Mucosa of rectum (tissue), 2 donors: ENCODE data around the gene SNN.

Experiments used
- H3K27ac ChIP-seq, 2 donors: one replicate each; pipeline ENCODE4 v1.7.0; 2013; ENCODE audit warnings: inconsistent platforms in 2 of 2, low read depth in 2 of 2, low read length in 2 of 2
- H3K27me3 ChIP-seq, 2 donors: one replicate each; pipeline ENCODE4 v1.7.0; 2013; ENCODE audit warnings: low read length in 2 of 2; ENCODE audit not compliant: control insufficient read depth in 2 of 2, insufficient read depth in 2 of 2
- H3K36me3 ChIP-seq, 2 donors: one replicate each; pipeline ENCODE4 v1.7.0; 2013; ENCODE audit warnings: low read length in 2 of 2; ENCODE audit not compliant: control insufficient read depth in 2 of 2, insufficient read depth in 2 of 2
- H3K4me1 ChIP-seq, 2 donors: one replicate each; pipeline ENCODE4 v1.7.0; 2013; ENCODE audit warnings: low read length in 2 of 2, mild to moderate bottlenecking in 1 of 2; ENCODE audit not compliant: control insufficient read depth in 2 of 2, insufficient read depth in 2 of 2
- H3K4me3 ChIP-seq, 2 donors: one replicate each; pipeline ENCODE4 v1.7.0; 2013; ENCODE audit warnings: low read length in 2 of 2
- H3K9ac ChIP-seq, 2 donors: one replicate each; pipeline ENCODE4 v1.7.0; 2013; ENCODE audit warnings: low read length in 2 of 2, low read depth in 1 of 2, mild to moderate bottlenecking in 1 of 2
- H3K9me3 ChIP-seq, 2 donors: one replicate each; pipeline ENCODE4 v1.7.0; 2013; ENCODE audit warnings: low read length in 2 of 2; ENCODE audit not compliant: control insufficient read depth in 2 of 2
- donor health status: healthy.
- donor health status: Normal muscosa, but diverticular disease.

The SNN gene

DNA sequence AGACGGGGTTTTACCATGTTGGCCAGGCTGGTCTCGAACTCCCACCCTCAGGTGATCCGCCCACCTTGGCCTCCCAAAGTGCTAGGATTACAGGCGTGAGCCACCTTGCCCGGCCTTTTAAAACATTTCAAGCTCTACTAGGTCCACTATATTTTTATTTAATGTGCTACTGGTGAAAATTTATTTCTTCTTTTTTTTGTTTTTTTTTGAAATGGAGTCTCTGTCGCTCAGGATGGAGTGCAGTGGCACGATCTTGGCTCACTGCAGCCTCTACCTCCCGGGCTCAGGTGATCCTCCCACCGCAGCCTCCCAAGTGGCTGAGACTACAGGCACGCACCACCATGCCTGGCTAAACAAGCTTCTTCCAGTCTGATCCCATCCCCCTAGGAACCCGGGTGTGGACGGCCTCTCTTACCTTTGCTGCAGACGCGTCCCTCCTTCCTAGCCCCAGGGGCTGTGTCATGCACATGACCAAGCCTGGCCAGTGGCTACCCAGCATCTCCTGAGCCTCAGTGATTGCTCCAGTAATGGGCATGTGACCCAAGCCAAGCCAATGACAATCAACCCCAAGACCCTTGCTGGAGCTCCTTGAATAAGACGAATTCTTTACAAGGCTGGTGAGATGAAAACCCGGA lies 41.5 kb upstream of the SNN start:
- no peak overlapping the region for H3K4me3 ChIP-seq
- H3K36me3 ChIP-seq: no peaks in the 10 kb centered on the region
- H3K4me1 ChIP-seq: peaks cover 5 to 6% of the 10 kb centered on the region in 2 donors
- no peak overlapping the region for H3K27ac ChIP-seq
- H3K9me3 ChIP-seq: no peaks in the 10 kb centered on the region
- no peaks in the 10 kb centered on the region for H3K27me3 ChIP-seq
- no peak overlapping the region for H3K9ac ChIP-seq

DNA sequence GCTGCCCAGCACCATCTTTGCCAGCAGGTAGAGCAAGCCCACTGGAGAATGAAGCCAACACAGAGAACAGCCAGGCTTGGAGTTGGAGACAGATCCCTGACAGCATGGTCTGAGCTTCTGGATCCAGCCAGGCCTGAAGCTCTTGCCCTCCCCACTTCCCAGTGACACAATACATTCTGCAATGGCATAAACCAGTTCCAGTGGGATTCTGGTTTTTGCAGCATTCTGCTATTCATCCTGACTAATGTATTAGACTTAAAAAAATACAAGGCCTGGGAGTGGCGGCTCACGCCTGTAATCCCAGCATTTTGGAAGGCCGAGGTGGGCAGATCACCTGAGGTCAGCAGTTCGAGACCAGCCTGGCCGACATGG lies 41.0 kb upstream of the SNN start:
- Histone ChIP-seq H3K9me3 (no peaks in the 10 kb centered on the region), H3K27me3 (no peaks in the 10 kb centered on the region), H3K4me3 (no peak overlapping the region), H3K36me3 (no peaks in the 10 kb centered on the region), H3K4me1 (peaks cover under 1 to 3% of the 10 kb centered on the region in 2 donors), H3K27ac (no peak overlapping the region), H3K9ac (no peak overlapping the region)

DNA sequence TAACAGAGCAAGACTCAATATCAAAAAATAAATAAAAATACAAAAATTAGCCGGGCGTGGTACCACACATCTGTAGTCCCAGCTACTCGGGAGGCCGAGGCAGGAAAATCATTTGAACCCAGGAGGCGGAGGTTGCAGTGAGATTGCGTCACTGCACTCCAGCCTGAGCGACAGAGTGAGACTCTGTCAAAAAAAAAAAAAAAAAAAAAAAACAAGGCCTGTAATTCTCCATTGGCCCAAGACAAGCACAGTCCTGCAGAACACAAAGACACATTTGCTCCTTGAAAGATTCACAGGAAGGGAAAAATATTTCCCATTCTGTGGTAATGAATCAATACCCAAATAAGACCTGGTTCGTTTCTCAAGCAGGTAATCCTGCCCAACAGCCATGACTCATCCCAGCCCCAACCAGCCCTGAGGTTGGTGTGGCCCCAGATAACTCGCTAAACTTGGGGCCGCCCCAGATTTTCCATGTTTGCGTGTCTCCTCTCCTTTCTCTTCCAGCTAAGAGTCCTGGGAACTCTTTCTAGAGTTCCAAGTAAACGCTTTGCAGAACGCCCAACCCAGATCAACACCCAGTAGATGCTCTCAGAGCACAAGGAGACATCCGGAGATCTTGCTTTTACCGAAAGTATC lies 40.3 kb upstream of the SNN start:
- H3K9ac ChIP-seq: no peak overlapping the region
- no peak overlapping the region for H3K4me3 ChIP-seq
- no peak overlapping the region for H3K27ac ChIP-seq
- H3K27me3 ChIP-seq: no peaks in the 10 kb centered on the region
- no peaks in the 10 kb centered on the region for H3K36me3 ChIP-seq
- no peaks in the 10 kb centered on the region for H3K9me3 ChIP-seq
- peaks cover 0 to 5% of the 10 kb centered on the region in 2 donors for H3K4me1 ChIP-seq

DNA sequence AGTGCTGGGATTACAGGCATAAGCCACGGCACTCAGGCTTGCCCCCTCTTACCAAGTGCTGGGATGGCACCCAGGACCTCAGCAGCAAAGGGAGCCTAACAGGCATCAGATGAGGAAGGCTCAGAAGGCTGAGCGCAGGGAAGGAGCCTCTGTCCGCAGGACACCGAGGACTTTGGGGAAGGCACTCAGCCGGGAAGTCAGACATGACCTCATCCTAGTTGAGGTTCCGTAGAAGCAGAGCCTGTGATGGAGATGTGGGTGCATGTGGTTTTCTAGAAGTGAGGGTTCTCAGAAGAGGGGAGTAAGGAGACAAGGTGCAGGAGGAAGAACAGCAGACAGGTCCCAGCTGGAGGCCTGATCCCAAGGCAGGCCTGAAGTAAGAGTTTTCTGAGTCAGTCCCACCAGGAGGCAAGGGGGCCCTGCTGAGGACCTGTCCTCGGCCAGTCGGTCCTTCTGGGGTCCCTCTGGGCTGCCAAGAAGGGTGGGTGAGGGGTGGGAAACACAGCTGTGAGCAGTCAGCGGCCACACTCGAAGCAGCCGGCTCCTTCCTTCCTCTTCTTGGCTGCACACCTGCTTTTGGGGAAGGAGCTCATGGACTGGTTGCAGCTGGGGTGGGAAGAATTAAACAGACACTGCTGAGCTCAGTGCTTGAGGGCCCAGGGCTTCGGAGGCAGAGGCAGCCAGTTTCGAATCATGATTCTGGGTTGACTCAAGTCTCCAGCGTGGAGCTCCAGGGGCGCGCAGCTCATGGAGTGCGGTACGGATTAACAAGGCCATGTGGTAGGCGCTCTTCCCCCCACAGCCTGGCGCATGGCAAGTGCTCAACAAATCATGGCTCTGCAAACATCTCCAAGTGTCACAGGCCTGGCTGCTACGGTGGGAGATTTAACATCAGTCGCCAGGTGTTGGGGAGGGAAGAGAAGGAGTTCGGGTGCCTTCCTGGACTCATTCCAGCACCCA lies 38.9 kb upstream of the SNN start:
- H3K9me3 ChIP-seq: no peaks in the 10 kb centered on the region
- peak overlapping the region in 1 of 2 donors; percentile 47 for H3K9ac ChIP-seq
- H3K27ac ChIP-seq: peak overlapping the region; percentile 47 to 63
- H3K4me3 ChIP-seq: no peak overlapping the region
- H3K27me3 ChIP-seq: no peaks in the 10 kb centered on the region
- no peaks in the 10 kb centered on the region for H3K36me3 ChIP-seq
- H3K4me1 ChIP-seq: peaks cover 3 to 10% of the 10 kb centered on the region in 2 donors

DNA sequence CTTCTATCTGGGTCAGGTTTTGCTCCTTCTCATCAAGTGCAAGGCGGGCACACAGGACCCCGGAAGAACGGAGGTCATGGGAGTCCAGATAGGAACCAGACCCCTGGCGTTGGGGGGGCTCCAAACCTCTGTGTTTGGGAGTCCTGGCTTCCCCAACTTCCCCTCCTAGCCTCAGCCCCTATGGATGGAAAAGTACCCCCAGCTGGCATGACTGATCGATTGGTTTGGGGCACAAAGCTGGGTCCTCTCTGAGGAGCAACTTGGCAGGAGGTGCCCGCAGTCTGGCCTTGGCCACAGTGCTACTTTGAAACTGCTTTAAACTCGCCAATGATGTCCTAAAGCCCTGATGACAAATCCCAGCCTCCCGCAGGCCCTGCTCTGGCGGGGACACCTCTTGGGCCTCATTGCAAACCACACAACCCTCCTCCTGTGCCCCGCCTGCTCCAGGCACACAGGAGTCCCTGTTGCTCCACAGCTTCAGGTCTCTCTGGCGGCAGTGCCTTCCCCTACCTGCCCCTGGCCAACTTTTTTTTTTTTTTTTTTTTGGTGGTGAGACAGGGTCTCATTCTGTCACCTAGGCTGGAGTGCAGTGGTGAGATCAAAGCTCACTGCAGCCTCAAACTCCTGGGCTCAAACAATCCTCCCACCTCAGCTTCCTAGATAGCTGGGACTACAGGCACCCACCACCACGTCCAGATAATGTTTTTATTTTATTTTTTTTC lies 38.0 kb upstream of the SNN start:
- H3K4me3 ChIP-seq: no peak overlapping the region
- peaks cover 7 to 13% of the 10 kb centered on the region in 2 donors for H3K4me1 ChIP-seq
- no peaks in the 10 kb centered on the region for H3K27me3 ChIP-seq
- no peaks in the 10 kb centered on the region for H3K36me3 ChIP-seq
- no peaks in the 10 kb centered on the region for H3K9me3 ChIP-seq
- H3K9ac ChIP-seq: peak overlapping the region in 1 of 2 donors; percentile 6
- peak overlapping the region; percentile 47 to 63 for H3K27ac ChIP-seq

DNA sequence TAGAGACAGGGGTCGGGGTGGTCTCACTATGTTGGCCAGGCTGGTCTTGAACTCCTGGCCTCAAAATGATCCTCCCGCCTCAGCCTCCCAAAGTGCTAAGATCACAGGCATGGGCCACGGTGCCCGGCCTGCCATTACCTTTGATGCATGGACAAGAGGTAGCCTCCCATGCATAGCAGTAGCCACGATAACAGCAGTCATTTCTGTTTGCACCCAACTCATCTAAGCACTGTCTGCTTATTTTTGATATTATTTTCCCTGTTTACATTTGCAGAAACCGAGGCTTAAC lies 37.5 kb upstream of the SNN start:
- no peak overlapping the region for H3K9ac ChIP-seq
- no peaks in the 10 kb centered on the region for H3K9me3 ChIP-seq
- H3K27ac ChIP-seq: no peak overlapping the region
- H3K36me3 ChIP-seq: no peaks in the 10 kb centered on the region
- H3K27me3 ChIP-seq: no peaks in the 10 kb centered on the region
- H3K4me3 ChIP-seq: no peak overlapping the region
- peaks cover 12 to 18% of the 10 kb centered on the region in 2 donors for H3K4me1 ChIP-seq

DNA sequence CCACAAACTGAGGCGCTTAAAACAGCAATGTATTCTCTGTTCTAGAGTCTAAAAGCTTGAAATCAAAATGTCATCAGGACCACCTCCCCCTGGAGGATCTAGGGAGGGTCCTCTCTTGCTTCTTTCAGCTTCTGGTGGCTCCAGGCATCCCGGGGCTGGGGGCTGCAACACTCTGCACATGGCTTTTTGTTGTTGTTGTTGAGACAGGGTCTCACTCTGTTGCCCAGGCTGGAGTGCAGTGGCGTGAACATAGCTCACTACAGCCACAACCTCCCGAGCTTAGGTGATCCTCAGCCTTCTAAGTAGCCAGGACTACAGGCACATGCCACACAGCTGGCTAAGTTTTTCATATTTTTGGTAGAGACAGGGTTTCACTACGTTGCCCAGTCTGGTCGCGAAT lies 37.0 kb upstream of the SNN start:
- Histone ChIP-seq H3K4me3 (no peak overlapping the region), H3K9ac (no peak overlapping the region)

DNA sequence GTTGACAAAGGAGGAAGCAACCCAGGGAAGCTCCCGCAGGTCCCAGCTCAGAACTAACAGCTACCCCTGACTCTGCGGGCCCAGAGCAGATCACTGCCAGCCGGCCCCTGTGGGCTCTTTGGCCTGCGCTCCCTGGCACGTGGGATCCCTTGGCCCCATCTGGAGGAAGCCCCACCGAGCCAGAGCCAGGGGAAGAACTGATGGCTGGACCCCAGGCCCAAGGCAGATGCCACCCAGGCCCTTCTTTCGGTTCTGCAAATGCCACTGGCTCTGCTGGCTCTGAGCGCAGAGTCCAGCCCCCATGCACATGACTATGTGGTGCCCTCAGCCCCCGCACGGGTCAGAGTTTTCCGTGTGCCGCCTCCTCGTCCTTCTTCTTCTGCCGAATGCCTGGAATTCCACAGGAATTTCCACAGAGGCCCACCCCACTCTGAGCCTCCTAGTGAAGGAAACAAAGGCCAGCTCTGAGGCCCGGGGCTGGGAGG lies 35.8 kb upstream of the SNN start:
- H3K27me3 ChIP-seq: no peaks in the 10 kb centered on the region
- peak overlapping the region; percentile 52 to 55 for H3K27ac ChIP-seq
- peaks cover 14 to 24% of the 10 kb centered on the region in 2 donors for H3K4me1 ChIP-seq
- H3K4me3 ChIP-seq: no peak overlapping the region
- H3K9ac ChIP-seq: peak overlapping the region in 1 of 2 donors; percentile 24
- H3K9me3 ChIP-seq: no peaks in the 10 kb centered on the region
- no peaks in the 10 kb centered on the region for H3K36me3 ChIP-seq

More for the DNA sequence above, 37.0 kb upstream of the SNN start:
- no peaks in the 10 kb centered on the region for H3K27me3 ChIP-seq
- H3K9me3 ChIP-seq: no peaks in the 10 kb centered on the region
- no peaks in the 10 kb centered on the region for H3K36me3 ChIP-seq
- peaks cover 14 to 22% of the 10 kb centered on the region in 2 donors for H3K4me1 ChIP-seq
- H3K27ac ChIP-seq: no peak overlapping the region

DNA sequence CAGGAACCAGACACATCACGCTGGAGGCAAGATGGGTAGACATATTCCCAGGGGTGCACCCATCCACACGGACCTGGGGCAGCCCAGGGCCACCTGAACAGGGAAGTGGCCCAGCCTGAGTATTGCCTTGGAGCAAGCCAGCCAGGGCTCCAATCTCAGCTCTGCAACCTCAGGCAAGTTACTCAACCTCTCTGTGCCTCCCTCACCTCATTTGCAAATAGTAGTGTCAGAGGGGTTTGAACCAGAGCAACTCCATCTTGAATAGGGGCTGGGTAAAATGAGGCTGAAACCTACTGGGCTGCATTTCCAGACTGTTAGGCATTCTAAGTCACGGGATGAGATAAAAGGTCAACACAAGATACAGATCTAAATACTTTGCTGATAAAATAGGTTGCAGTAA lies 35.1 kb upstream of the SNN start:
- no peak overlapping the region for H3K9ac ChIP-seq
- H3K27me3 ChIP-seq: no peaks in the 10 kb centered on the region
- H3K4me1 ChIP-seq: peaks cover 14 to 24% of the 10 kb centered on the region in 2 donors
- H3K27ac ChIP-seq: peak overlapping the region in 1 of 2 donors; percentile 52
- no peak overlapping the region for H3K4me3 ChIP-seq
- no peaks in the 10 kb centered on the region for H3K9me3 ChIP-seq
- no peaks in the 10 kb centered on the region for H3K36me3 ChIP-seq
